ENCODE results near the gene MRPS7.

GRCh38 chr17:75273977-75274708 lies 12.5 kb downstream of the MRPS7 start:
- TF ChIP-seq CTCF (conservative IDR thresholded peaks at IDR 0.05; ENCODE audit: low read length) (no peak), EZH2phosphoT487 (IDR thresholded peaks at IDR 0.05; ENCODE audit: borderline replicate concordance) (no peak)
